Right kidney (tissue), 9 donors: ENCODE data around the gene GLYATL3.
"Not testable (repeated sequence)": the region's sequence is repeated elsewhere in the genome, so short reads cannot be mapped to it uniquely, and the experiment has no call there.

Experiments
- DNase-seq: peaks from one replicate; pipeline ENCODE4 v3.0.0-alpha.2; 2016
- long read RNA-seq, 8 donors: transcript quantifications; one replicate each; lab custom pipeline, GENCODE V29; 2026

Gene GLYATL3
- long read RNA-seq, donor 1, result 0 reads
- long read RNA-seq, donor 2, result 0 reads
- long read RNA-seq, donor 3, result 0 reads
- long read RNA-seq, donor 4, result 0 reads
- long read RNA-seq, donor 5, result 0 reads
- long read RNA-seq, donor 6, result 0 reads
- long read RNA-seq, donor 7, result 0 reads
- long read RNA-seq, donor 8, result 0 reads

DNA sequence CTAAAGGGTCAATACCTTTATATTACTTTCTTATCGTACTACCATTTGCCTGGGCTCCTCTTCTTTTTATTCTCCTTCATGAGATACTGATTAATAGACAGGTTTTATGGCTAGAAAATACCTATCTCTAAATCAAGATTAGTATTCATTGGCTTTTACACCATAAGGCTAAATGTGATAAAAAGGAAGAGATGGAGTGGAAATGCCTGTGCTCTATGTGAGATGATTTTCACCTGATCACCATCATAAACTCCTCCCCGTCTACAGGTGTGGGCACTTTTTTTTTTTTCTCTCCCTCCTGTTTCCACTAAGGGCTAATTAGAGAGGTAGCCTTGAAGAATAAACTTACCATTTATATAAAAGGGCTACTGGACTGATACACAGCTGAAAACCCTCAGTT lies at the start of gene GLYATL3:
Gene GLYATL3, plus strand, starts transcription at position 301 of the 400 bp plus-strand sequence. CDS start 12,068 bp downstream, outside the sequence.
- DNase-seq, result no peak

DNA sequence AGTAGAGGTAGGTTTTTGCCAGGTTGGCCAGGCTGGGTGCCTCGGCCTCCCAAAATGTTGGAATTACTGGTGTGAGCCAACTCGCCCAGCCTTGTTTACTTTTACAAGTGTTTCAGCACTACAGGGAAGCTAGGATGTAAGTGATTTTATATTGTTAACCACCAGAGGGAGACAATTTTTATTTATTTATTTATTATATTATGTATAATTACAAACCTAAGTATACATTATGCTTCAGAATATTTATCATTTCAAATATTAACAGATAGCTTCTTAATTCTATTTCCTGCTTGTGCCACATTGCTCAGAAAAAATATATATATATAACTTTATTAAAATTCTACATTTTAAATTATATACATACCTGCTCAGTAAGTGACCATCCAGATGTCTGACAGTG lies 46.5 kb upstream of the GLYATL3 start:
- no peak for DNase-seq

DNA sequence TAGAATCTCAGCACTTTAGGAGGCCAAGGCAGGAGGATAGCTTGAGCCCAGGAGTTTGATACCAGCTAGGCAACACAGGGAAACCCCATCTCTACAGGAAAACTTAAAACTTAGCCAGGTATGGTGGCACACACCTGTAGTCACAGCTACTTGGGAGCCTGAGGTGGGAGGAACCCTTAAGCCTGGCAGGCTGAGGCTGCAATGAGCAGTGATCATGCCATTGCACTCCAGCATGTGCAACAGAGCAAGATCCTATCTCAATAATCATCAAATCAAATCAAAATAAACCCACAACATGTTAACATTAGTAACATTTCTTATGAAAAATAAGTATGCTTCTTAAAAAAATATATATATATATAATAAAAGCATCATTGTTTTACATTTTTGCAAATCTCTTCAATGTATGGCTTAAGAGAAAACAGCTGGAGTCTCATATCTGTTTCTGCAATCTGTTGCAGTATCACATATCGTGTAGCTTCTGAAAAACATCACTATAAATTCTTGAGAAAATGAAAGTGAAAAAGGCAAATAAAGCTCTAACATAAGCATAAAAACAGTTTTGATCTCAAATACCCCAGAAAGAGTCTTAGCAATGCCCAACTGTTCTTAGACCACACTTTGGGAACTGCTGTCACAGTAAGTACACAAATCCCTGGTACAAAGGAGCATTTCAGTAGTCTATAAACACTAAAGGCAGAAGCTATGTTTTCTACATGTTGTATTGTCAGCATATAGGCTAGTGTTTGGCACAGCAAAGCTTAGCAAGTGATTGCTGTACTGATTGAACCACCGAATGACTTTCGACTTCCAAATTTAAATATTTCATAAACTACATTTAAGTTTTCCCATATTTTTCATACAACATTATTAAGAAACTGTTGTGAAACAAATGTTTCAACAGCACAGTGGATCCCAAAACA lies 44.7 kb upstream of the GLYATL3 start:
- no peak for DNase-seq

DNA sequence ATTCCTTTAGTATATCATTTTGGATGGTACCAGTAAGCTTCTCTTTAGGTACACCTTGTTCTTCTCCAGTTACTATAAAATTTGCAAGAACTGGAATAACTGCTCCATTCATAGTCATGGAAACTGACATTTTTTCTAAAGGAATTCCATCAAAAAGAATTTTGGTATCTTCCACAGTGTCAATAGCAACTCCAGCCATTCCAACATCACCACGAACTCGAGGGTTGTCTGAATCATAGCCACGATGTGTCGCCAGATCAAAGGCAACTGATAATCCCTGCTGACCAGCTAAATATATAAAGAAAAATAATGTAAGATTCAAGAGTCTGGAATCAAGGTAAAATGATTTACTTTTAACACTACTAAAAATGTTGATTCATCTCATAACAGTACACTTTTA lies 42.0 kb upstream of the GLYATL3 start:
- no peak for DNase-seq

DNA sequence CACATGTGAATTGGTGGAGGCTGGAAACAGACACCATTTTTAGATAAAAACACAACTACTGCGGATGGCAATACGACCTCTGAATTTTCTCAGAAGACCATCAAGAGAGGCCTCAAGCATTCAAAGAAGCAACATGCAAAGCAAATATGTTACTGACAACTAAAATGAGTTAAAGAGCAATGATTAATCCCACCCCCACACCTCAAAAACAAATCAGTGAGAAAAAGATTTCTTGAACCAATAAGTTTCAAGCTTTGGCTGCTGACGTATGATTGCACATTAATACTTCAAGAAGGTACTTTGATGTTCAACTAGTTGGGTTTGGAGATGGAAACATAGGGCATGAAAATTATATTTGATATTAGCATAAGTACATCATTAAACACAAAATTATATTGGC lies 37.7 kb upstream of the GLYATL3 start:
- DNase-seq, result no peak

DNA sequence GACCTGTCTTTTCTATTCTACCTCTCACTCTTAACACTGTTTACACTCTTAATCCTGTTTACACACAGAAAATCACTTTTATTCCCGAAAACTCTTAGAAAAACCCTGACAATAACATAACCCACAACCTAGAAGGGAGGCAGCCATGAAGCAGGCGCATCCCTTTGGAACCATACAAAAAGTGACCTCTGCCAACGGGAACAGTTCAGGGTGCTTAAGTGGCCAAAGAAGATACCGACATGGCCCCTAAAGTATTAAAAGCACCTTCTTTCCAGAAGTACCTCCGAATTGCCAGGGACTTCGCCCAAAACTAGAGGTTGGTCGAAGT lies 37.2 kb upstream of the GLYATL3 start:
- DNase-seq, result no peak

DNA sequence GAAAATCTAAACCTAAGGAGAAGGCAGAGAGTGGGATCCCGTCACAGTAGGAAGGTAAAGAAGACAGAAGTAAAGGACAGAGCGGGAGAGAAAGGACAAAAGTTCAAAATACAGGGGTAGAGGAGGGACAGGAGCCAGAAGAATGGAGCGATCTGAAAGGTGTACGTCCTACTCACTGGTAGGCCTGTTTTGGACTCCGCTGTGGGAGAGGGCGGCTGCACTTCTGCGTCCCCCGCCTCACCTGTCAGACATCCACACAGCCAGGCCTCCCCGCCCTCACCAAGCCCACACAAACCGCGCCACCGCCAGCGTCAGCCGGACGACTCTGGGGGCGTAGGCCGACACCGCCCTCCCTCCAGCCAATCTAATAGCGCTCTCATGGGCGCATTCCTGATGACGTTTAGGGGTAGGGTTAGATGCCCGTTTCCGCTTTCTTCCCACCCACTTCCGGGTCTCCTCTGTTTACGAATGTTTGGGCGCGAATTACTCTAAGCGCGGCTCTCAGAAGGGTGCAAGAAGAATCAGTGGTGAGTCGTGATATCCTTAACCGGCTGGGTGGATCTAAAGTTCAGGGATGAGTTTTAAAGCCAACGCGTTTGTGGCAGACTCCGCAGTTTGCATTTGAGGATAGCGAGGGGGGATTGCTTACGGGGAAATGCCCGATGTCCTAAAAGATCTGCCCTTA lies 36.7 kb upstream of the GLYATL3 start, which contains the start of the genes CENPQ and MMUT:
Gene CENPQ, plus strand, starts transcription at position 444 of the 685 bp plus-strand sequence. CDS start 6,807 bp downstream, outside the sequence.
Gene MMUT, minus strand, starts transcription at position 327 of the 685 bp plus-strand sequence. CDS start 3,787 bp downstream, outside the sequence.
- peak; percentile 79 for DNase-seq

DNA sequence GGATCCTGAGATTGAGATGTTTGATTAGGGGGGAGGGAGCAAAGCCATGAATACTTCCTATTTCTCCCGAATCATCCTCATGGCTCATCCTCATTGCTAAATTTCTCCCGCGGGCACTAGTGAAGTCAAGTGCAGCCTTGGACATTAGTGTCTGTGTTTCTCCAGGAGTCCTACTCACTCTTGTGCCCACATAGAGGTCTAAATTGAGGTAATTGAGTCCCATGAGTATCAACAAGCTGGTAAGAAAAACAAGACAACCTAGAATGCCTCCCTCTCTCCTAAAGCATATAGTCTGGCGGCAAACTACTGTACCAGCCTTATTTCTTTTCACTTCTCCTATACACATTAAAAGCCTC lies 36.1 kb upstream of the GLYATL3 start:
- DNase-seq, result no peak

DNA sequence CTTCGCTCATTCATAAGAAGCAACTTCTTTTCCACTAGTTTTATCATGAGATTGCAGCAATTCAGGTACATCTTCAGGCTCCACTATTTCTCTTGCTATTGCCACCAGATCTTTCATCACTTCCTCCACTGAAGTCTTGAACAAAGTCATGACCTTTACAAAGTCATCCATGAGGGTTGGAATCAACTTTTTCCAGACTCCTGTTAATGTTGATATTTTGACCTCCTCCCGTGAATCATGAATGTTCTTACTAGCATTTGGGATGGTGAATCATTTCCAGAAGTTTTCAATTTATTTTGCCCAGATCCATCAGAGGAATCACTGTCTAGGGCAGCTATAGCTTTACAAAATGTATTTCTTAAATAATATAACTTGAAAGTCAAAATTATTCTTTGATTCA lies 35.0 kb upstream of the GLYATL3 start:
- no peak for DNase-seq

DNA sequence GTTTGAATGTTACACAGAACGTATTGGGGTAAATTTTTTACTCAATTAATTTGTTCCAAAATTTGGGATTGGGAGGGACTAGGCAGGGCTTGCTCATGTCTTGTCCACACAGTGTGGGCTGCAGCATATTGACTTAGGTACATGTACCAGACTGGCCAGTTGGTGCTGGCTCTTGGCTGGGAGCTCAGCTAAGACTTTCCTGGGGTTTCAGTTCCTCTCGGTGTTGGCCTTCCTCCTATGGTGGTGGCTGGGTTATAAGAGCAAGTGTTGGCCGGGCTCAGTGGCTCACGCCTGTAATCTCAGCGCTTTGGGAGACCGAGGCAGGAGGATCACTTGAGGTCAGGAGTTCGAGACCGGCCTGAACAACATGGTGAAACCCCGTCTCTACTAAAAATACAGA lies 31.7 kb upstream of the GLYATL3 start:
- no peak for DNase-seq

DNA sequence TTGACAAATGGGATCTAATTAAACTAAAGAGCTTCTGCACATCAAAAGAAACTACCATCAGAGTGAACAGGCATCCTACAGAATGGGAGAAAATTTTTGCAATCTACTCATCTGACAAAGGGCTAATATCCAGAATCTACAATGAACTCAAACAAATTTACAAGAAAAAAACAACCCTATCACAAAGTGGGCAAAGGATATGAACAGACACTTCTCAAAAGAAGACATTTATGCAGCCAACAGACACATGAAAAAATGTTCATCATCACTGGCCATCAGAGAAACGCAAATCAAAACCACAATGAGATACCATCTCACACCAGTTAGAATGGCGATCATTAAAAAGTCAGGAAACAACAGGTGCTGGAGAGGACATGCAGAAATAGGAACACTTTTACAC lies 23.2 kb upstream of the GLYATL3 start:
- not testable (repeated sequence) for DNase-seq

DNA sequence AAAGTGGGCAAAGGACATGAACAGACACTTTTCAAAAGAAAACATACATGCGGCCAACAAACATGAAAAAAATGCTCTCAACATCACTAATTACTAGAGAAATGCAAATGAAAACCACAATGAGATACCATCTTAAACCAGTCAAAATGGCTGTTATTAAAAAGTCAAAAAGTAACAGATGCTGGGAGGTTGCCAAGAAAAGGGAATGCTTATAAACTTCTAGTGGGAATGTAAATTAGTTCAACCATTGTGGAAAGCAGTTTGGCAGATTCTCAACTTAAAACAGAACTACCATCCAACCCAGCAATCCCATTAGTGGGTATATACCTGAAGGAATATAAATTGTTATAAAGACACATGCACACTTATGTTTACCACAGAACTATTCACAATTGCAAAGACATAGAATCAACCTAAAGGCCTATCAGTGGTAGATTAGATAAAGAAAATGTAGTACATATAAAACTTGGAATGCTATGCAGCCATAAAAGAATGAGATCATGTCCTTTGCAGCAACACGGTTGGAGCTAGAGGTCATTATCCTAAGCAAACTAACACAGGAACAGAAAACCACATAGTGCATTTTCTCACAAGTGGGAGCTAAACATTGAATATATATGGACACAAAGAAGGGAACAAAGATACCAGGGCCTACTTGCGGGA lies 20.3 kb upstream of the GLYATL3 start:
- DNase-seq, result no peak

DNA sequence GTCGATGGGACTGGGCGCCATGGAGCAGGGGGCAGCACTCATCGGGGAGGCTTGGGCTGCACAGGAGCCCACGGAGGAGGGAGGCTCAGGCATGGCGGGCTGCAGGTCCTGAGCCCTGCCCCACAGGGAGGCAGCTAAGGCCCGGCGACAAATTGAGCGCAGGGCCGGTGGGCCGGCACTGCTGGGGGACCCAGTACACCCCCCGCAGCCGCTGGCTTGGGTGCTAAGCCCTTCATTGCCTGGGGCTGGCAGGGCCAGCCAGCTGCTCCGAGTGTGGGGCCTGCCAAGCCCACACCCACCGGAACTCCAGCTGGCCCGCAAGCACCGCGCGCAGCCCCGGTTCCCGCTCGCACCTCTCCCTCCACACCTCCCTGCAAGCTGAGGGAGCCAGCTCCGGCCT lies 17.9 kb upstream of the GLYATL3 start:
- not testable (repeated sequence) for DNase-seq

DNA sequence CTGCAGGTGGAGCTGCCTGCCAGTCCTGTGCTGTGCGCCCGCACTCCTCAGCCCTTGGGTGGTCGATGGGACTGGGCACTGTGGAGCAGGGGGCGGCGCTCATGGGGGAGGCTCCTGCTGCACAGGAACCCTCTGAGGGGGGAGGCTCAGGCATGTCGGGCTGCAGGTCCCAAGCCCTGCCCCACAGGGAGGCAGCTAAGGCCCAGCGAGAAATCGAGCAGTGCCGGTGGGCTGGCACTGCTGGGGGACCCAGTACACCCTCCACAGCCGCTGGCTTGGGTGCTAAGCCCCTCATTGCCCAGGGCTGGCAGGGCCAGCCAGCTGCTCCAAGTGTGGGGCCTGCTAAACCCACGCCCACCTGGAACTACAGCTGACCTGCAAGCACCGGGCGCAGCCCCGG lies 16.3 kb upstream of the GLYATL3 start:
- not testable (repeated sequence) for DNase-seq

DNA sequence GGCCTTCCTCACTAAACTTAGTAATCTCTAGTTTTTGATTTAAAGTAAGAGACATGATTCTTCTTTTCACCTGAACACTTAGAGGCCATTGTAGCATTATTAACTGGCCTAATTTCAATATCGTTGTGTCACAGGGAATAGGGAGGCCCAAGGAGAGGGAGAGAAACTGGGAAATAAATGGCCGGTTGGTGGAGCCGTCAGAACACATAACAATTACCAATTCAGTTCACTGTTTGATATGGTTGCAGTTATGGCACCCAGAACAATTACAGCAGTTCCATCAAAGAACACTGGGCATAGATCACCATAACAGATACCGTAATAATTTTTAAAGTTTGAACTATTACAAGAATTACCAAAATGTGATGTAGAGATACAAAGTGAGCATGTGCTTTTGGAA lies 9.1 kb upstream of the GLYATL3 start:
- no peak for DNase-seq

DNA sequence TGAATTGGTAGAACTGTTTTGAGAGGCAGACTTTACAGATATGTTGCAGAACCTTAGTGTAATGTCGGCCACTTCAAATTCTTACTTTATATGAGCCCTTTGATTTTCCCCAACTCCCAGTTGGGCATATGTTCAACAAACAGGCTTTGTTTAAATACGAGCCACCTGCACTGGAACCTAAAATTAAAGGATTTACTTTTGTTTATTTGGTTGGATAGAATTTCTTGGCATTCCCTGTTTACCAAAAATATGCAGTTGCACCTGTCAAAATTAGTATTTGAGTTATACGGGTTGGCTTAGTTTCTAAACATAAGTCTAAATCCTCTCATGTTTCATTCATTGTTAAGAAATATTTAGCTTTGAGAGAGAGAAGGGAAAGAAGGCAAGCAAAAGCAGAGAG lies 2.4 kb upstream of the GLYATL3 start:
- DNase-seq, result no peak

DNA sequence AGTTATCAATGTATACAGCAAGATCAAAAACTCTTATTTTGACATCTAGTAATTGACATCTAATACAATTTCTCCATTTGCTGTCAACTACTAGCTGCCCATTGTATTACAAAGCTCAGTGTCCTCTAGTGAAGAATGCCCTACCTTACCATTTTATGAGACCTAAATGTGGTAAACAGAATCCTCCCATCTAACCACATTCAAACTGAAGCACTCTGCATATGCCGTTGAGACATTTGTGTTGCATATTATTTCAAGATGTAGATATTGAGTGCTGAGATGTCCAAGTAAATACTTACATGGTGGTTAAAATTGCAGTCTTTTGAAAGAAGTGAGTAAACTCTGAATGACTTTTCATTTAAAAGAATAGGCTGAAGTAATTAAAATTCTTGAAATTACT lies 597 bp upstream of the GLYATL3 start:
- no peak for DNase-seq

DNA sequence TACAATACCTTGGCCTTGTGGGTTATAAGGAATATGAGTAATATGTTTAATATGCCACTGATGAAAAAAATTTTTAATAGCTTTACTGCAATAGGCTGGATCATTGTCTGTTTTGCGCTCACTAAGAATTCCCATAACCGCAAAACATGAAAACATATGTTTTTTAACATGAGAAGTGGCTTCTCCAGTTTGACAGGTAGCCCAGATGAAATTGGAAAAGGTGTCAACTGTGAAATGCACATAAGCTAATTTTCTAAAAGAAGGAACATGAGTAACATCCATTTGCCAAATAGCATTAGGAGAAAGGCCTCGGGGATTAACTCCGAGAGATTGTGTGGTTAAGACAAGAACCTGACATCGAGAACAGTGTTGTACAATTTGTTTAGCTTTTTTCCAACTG lies 4.9 kb downstream of the GLYATL3 start:
- DNase-seq, result no peak

DNA sequence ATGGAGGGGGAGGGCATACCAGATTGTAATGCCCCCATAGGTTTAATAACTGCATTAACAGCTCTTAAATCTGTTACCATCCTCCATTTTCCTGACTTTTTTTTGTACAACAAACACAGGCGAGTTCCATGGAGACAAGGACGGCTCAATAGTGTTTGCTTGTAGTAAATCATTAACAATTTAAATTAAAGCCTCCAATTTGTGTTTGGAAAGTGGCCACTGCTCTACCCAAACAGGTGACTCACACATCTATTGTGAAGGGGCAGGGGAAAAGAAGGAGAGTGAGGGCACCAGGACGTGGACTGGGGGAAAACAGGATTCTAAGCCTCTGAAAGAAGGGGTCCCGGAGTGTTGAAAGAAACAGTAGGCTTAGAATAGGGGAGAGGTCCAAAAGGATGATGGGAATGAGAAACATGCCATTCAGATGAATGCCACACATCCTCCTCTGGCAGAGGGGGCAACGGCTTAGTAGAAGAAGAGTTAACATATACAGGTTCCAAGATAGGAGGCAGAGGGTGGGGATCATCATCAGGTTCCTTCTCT lies 6.9 kb downstream of the GLYATL3 start:
- DNase-seq, result no peak

DNA sequence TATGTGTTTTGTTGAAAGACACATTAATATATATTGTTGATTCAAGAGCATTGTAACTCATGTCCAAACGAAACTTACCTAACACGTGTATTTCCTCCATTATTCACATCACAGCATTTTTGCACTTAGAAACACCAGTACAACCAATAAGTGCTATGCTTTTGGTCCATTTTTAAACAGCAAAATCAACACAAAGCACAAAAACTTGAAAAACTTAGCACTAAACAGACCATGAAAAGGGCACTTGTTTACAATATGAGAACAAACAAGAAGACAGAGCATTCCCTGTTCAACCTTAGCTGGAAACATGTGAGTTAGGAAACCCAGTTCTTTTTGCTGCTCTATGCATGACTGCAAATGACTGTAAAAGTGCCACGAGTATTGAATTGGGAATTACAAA lies 9.6 kb downstream of the GLYATL3 start:
- no peak for DNase-seq

DNA sequence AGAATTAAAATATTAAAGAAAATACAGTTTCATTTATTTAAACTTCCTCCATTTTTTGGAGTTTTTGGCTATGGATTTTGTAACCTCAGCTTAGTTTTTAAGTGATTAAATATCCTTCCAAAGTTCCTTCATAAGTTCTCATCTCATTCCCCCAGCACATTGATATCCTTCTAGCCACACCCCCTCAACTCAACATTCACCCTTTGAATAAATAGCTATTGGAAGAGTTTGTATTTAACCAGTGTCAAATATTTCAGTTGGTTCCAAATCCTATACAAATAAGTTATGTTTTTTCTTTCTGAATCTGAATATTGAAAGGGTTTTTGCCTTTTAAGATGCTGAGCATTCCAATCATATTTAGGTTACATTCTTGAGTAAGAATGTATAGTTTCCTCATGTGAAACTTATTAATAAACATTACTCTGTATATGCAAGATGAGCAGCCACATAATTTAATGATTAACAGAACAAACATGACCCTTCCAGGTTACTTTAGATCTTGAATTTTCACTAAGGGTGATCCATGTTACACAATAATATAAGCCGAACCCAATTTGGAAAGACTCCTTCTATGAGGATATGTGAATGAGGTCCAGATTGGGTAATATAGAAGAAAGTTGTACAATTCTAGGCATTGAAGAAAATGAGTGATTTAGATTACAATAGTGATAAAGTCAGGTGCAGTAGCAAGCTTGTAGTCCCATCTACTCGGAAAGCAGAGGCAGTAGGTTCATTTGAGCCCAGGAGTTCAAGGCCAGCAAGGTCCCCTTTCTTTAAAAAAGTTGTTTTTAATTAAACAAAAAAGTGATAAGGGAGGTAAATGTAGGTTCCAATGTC lies 13.6 kb downstream of the GLYATL3 start:
- DNase-seq, result no peak
